Testis (tissue), 3 donors: ENCODE data around the gene RPS21. TPM values are rescaled to one million over a fixed set of nuclear protein-coding genes. Genes with fewer than 3 reads are reported as not detected.

Experiments
- DNase-seq: peaks from one replicate; pipeline ENCODE4 v3.0.0-alpha.2; 2019
- H3K27ac ChIP-seq, 2 donors: fragments of 200-600 bp; sonication (generic); one replicate each; pipeline ENCODE4 v1.5.1; 2019
- H3K27me3 ChIP-seq: fragments of 200-600 bp; sonication (generic); one replicate; pipeline ENCODE4 v1.5.1; 2019
- H3K36me3 ChIP-seq: fragments of 200-600 bp; sonication (generic); one replicate; pipeline ENCODE4 v1.5.1; 2017; ENCODE audit warnings: low read depth; ENCODE audit errors: missing control alignments
- H3K4me1 ChIP-seq: fragments of 200-600 bp; sonication (generic); one replicate; pipeline ENCODE4 v1.5.1; 2019
- H3K4me3 ChIP-seq, 2 donors: fragments of 200-600 bp; sonication (generic); one replicate each; pipeline ENCODE4 v1.5.1; 2017 to 2019
- H3K9me3 ChIP-seq: fragments of 200-600 bp; sonication (generic); one replicate; pipeline ENCODE4 v1.5.1; 2017
- CTCF ChIP-seq, 3 experiments: fragments of 450-650 bp in 2 of 3; fragments of 200-600 bp in 1 of 3; sonication (generic) in 1 of 3; IDR thresholded peaks; one replicate each; pipeline ENCODE4 v1.5.1; 2016 to 2019; ENCODE audit warnings: antibody characterized with exemption in 3 of 3, mild to moderate bottlenecking in 2 of 3, moderate library complexity in 1 of 3
- POLR2A ChIP-seq: fragments of 450-650 bp; IDR thresholded peaks from one replicate; pipeline ENCODE4 v1.6.1; 2017; ENCODE audit warnings: antibody characterized with exemption, mild to moderate bottlenecking, moderate library complexity
- WGBS, 2 donors: methylation state at CpG; one replicate each; pipeline ENCODE4 v1.1.5; 2018; 5-methylcytosine and 5-hydroxymethylcytosine counted together
- intact Hi-C: fragments of 100-400 bp; cut with DNase I; formaldehyde crosslinking; loops from one replicate; pipeline ENCODE4 v1.15.1; 2023; ENCODE audit warnings: low total_unique reads
- polyA plus RNA-seq: library from polyadenylated mRNA; stranded (reverse); fragments of 350-450 nt; fragmentation: Illumina TruSeq; extraction: RNeasy Lipid Tissue Mini Kit (QIAGEN cat#74804); gene quantifications from one replicate; pipeline ENCODE4 v1.2.3, GENCODE V29; 2014; ENCODE audit warnings: low read depth, low replicate concordance; ENCODE audit not compliant: insufficient read depth
- total RNA-seq, 2 donors: library from RNA; depleted of rRNA; stranded (reverse); fragments of >200 nt; gene quantifications; one replicate each; pipeline ENCODE4 v1.2.3, GENCODE V29; 2016

Gene RPS21
- total and polyA plus RNA-seq, 3 donors from 2014 or later = 548 to 1,387 (median 1,052) TPM

- H3K36me3 ChIP-seq = no peaks in the 10 kb centered on the region
- H3K27me3 ChIP-seq = no peaks in the 10 kb centered on the region
- peak; percentile 66 for DNase-seq
- H3K4me1 ChIP-seq = peaks cover 28% of the 10 kb centered on the region
- H3K27ac ChIP-seq = no peak overlapping the region
- WGBS, 2 donors = 61 to 77% methylated on average over 9 to 23 of the region's 23 CpGs
- H3K4me3 ChIP-seq = no peak overlapping the region
- no peaks in the 10 kb centered on the region for H3K9me3 ChIP-seq
- intact Hi-C loops = no loop called here
- TF ChIP-seq CTCF (IDR thresholded peaks at IDR 0.05) (peak in 2 of 3 experiments; percentile 52 to 55), POLR2A (no peak)
These were observed 18.4 kb downstream of the RPS21 start for GRCh38 chr20:62405108-62405980.

GRCh38 chr20:62405981-62406513 is 19.1 kb downstream of the RPS21 start:
- Histone ChIP-seq H3K4me1 (peaks cover 31% of the 10 kb centered on the region), H3K9me3 (no peaks in the 10 kb centered on the region), H3K27me3 (no peaks in the 10 kb centered on the region), H3K4me3 (peak overlapping the region in 1 of 2 donors; percentile 62), H3K36me3 (no peaks in the 10 kb centered on the region), H3K27ac (no peak overlapping the region)
- TF ChIP-seq POLR2A = no peak
- TF ChIP-seq CTCF (IDR thresholded peaks at IDR 0.05) = no peak
- WGBS, 2 donors = 41 to 66% methylated on average over 9 to 10 of the region's 10 CpGs
- no peak for DNase-seq
- intact Hi-C loops = no loop called here

GRCh38 chr20:62406635-62407176 is 19.8 kb downstream of the RPS21 start:
- Histone ChIP-seq H3K4me1 (peaks cover 31% of the 10 kb centered on the region), H3K4me3 (peak overlapping the region; percentile 62 to 64), H3K36me3 (no peaks in the 10 kb centered on the region), H3K27me3 (no peaks in the 10 kb centered on the region), H3K9me3 (no peaks in the 10 kb centered on the region), H3K27ac (peak overlapping the region in 1 of 2 donors; percentile 64)
- WGBS, 2 donors = 1% methylated on average over 34 of the region's 42 CpGs; no CpG with 5 or more reads in 1 of the 2 donors
- DNase-seq = no peak
- intact Hi-C loops = no loop called here
- TF ChIP-seq POLR2A (no peak), CTCF (IDR thresholded peaks at IDR 0.05) (no peak)

- no peaks in the 10 kb centered on the region for H3K9me3 ChIP-seq
- peak within 1 kb of the TSS in 1 of 2 donors; percentile 64 for H3K27ac ChIP-seq
- peak; percentile 96 for DNase-seq
- intact Hi-C loops = no loop called here
- WGBS, 2 donors = 7 to 77% methylated on average over 4 to 39 of the region's 73 CpGs
- no peaks in the 10 kb centered on the region for H3K27me3 ChIP-seq
- peaks cover 31% of the 10 kb centered on the region for H3K4me1 ChIP-seq
- no peaks in the 10 kb centered on the region for H3K36me3 ChIP-seq
- peak within 1 kb of the TSS; percentile 62 to 64 for H3K4me3 ChIP-seq
- TF ChIP-seq POLR2A = no peak
- peak in 2 of 3 experiments; percentile 40 to 67 for TF ChIP-seq CTCF (IDR thresholded peaks at IDR 0.05)
These were observed 20.5 kb downstream of the RPS21 start, which contains the start of gene CABLES2 for GRCh38 chr20:62407221-62407992. Gene CABLES2 (minus strand): TSS chr20:62407285. CDS start chr20:62407276, 9 bp downstream.
